ENCODE data around the gene TMA7.

DNA sequence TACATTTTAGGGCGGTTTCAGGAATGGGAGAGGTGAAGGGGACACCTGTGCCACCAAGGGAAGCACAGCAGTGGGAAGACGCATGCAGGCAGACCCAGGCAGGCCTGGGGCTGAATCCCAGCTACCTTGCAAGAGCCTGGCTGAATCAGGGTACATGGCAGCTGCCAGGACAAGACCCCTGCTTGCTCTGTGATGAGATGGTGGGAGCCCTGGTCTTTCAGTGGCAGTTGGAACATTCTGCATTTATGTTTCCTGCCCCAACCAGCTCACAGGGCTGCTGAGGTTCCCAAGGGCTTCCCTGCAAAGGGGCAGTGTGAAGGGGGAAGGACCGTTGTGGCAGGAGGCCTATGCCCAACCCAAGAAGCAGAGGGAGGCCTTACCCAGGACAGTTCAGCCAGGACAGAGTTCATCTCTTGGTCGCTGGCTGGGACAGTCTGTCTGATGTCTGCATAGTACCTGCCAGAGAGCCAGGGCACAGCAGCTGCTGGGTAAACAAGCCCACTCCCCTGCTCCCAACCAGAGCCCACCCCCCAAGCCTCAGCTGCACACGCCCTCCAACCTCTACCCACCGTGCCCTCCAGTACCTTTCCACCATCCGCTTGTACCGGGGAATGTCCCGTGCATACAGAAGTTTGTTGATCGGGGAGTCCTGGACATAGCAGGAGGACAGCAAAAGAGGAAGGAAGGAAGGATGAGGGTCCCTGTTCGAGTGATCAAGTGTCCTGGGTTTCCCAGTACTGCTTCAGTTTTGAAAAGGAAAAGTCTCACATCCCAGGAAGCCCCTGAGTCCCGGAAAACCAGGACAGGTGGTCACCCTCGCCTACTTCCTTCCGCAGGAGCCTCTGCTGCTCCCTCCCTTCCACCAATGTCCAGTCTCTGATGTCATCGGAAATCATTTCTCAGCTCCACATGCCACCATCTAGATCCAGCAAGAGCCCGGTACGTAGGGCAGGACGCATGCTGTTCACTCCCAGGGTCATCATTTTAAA, 33.3 kb upstream of the TMA7 start:
- TF ChIP-seq, protein P1, sequence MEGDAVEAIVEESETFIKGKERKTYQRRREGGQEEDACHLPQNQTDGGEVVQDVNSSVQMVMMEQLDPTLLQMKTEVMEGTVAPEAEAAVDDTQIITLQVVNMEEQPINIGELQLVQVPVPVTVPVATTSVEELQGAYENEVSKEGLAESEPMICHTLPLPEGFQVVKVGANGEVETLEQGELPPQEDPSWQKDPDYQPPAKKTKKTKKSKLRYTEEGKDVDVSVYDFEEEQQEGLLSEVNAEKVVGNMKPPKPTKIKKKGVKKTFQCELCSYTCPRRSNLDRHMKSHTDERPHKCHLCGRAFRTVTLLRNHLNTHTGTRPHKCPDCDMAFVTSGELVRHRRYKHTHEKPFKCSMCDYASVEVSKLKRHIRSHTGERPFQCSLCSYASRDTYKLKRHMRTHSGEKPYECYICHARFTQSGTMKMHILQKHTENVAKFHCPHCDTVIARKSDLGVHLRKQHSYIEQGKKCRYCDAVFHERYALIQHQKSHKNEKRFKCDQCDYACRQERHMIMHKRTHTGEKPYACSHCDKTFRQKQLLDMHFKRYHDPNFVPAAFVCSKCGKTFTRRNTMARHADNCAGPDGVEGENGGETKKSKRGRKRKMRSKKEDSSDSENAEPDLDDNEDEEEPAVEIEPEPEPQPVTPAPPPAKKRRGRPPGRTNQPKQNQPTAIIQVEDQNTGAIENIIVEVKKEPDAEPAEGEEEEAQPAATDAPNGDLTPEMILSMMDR (IDR thresholded peaks at IDR 0.05), result no peak
- no peak for TF ChIP-seq POLR2A (IDR thresholded peaks at IDR 0.05)

All from uterus (tissue), 2 donors.